A673 (cell line): ENCODE results near the gene SH3RF3. TPM values are rescaled to one million over a fixed set of nuclear protein-coding genes. Genes with fewer than 3 reads are reported as not detected.

Experiments used
- BruUV-seq: library from RNA; stranded (reverse); fragments of 400-500 nt; replicated peaks from 2 replicates; lab custom pipeline; 2021; lab: Mats Ljungman, UMichigan
- CTCF ChIA-PET: fragments of 300-600 bp; sonication (Branson Sonifier 250); formaldehyde crosslinking; loops from one replicate; lab custom pipeline; 2022; ENCODE audit warnings: antibody characterized with exemption; lab: Charles Lee
- POLR2A ChIA-PET: fragments of 300-600 bp; sonication (Branson Sonifier 250); formaldehyde crosslinking; loops from one replicate; lab custom pipeline; 2022; ENCODE audit warnings: antibody characterized with exemption; ENCODE audit not compliant: low non-redundant PET; lab: Charles Lee
- DNase-seq: peaks from one replicate; pipeline ENCODE4 v3.0.0-alpha.2; 2015; ENCODE audit warnings: low spot score
- H3K27ac ChIP-seq: fragments of 200-600 bp; sonication (generic); 2 replicates; pipeline ENCODE4 v1.5.1; 2016; ENCODE audit warnings: mixed run types, low read depth, mild to moderate bottlenecking, mixed read lengths, antibody characterized with exemption, low read length; ENCODE audit not compliant: poor library complexity, severe bottlenecking
- H3K27me3 ChIP-seq: fragments of 200-600 bp; sonication (generic); replicated peaks from 2 replicates; pipeline ENCODE4 v1.6.1; 2017; ENCODE audit warnings: mixed run types, low read depth, mild to moderate bottlenecking, mixed read lengths, antibody characterized with exemption, low read length; ENCODE audit not compliant: insufficient read depth, poor library complexity
- H3K36me3 ChIP-seq: fragments of 200-600 bp; sonication (generic); 2 replicates; pipeline ENCODE4 v1.6.1; 2016; ENCODE audit warnings: mixed run types, mild to moderate bottlenecking, mixed read lengths, antibody characterized with exemption, low read length; ENCODE audit not compliant: insufficient read depth, poor library complexity, severe bottlenecking
- H3K4me1 ChIP-seq: fragments of 200-600 bp; sonication (generic); 2 replicates; pipeline ENCODE4 v1.6.1; 2017; ENCODE audit warnings: mixed run types, mild to moderate bottlenecking, mixed read lengths, antibody characterized with exemption, low read length; ENCODE audit not compliant: insufficient read depth, poor library complexity, severe bottlenecking
- H3K4me3 ChIP-seq: fragments of 200-600 bp; sonication (generic); 2 replicates; pipeline ENCODE4 v1.5.1; 2016; ENCODE audit warnings: low read depth, mixed run types, mild to moderate bottlenecking, mixed read lengths, low read length; ENCODE audit not compliant: poor library complexity, severe bottlenecking
- H3K9me3 ChIP-seq: fragments of 200-600 bp; sonication (generic); 2 replicates; pipeline ENCODE4 v1.6.1; 2016; ENCODE audit warnings: mixed run types, low read depth, mild to moderate bottlenecking, mixed read lengths, antibody characterized with exemption, low read length; ENCODE audit not compliant: poor library complexity, severe bottlenecking
- EZH2 ChIP-seq: fragments of 200-600 bp; sonication (generic); IDR thresholded peaks from 2 replicates; pipeline ENCODE4 v1.6.1; 2017; ENCODE audit warnings: borderline replicate concordance, low read depth, mild to moderate bottlenecking, mixed read lengths, antibody characterized with exemption, low read length; ENCODE audit not compliant: poor library complexity, severe bottlenecking
- intact Hi-C: fragments of 100-400 bp; cut with micrococcal nuclease; formaldehyde crosslinking; loops from one replicate; pipeline ENCODE4 v1.10.0; 2022; ENCODE audit not compliant: unreplicated experiment
- total RNA-seq: library from RNA; stranded (reverse); gene quantifications from 2 replicates; pipeline ENCODE4 v1.2.3, GENCODE V29; 2021
- TF ChIP-seq, protein P1 (sequence below): fragments of 300-800, 200-600 bp; sonication (generic); conservative IDR thresholded peaks from 2 replicates; pipeline ENCODE4 v1.5.1; 2017; ENCODE audit warnings: low read depth, mild to moderate bottlenecking, antibody characterized with exemption, low read length, moderate library complexity, mixed read lengths

The SH3RF3 gene
- total RNA-seq, 1 experiment from 2014 or later: 0.15 TPM

DNA sequence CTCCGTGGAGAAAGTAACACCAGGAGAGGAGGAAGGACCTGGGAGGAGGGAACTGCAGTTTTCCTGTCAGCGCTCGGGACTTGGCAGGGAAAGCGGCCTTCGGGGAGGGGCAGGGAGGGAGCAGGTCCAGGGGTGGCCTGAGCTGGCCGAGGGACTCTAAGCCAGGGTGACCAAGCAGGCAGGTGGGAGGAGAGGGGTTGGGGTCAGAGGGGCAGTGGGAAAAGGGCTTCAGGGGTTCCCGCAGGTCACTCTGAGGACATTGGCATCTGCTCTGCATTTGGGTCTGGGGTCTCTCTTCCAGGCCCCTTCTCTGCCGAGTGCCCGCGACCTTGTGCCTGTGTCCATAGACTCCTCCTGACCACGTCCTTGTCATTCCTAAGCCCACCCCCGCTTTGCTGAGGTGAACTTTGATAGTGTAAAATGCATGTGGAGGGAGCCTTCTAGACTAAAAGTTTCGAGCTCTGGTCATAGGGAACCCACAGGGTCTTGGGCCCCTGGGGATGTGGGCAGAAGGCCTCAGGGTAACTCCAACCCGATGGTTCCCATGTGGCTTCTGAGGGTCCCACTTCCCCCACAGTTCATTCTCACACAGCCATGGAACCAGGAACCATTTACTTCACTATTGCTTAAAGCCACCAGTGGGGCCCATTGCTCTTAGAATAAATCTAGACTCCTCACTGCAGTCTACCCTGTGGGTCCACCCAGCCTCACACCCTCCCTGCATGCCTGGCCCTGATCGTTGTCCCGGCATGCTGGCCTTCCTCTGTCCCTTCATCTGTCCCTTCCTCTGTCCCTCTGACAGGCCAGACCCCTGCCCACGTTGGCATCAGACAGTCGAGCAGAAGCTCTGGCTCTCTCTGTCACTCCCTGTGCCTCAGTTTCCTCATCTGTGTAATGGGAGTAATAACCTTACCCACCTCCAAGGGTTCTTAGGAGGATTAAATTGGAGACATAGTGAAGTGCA lies 255.6 kb downstream of the SH3RF3 start:
- no peaks in the 10 kb centered on the region for H3K36me3 ChIP-seq
- no peak for DNase-seq
- TF ChIP-seq EZH2: no peak
- TF ChIP-seq, protein P1, sequence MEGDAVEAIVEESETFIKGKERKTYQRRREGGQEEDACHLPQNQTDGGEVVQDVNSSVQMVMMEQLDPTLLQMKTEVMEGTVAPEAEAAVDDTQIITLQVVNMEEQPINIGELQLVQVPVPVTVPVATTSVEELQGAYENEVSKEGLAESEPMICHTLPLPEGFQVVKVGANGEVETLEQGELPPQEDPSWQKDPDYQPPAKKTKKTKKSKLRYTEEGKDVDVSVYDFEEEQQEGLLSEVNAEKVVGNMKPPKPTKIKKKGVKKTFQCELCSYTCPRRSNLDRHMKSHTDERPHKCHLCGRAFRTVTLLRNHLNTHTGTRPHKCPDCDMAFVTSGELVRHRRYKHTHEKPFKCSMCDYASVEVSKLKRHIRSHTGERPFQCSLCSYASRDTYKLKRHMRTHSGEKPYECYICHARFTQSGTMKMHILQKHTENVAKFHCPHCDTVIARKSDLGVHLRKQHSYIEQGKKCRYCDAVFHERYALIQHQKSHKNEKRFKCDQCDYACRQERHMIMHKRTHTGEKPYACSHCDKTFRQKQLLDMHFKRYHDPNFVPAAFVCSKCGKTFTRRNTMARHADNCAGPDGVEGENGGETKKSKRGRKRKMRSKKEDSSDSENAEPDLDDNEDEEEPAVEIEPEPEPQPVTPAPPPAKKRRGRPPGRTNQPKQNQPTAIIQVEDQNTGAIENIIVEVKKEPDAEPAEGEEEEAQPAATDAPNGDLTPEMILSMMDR: no peak
- CTCF ChIA-PET: no interaction called here
- no peaks in the 10 kb centered on the region for H3K4me1 ChIP-seq
- intact Hi-C loops: no loop called here
- POLR2A ChIA-PET: no interaction called here
- no peak overlapping the region for H3K4me3 ChIP-seq
- H3K9me3 ChIP-seq: no peaks in the 10 kb centered on the region
- no peak overlapping the region for H3K27ac ChIP-seq
- BruUV-seq: no TSS peak
- no peaks in the 10 kb centered on the region for H3K27me3 ChIP-seq

DNA sequence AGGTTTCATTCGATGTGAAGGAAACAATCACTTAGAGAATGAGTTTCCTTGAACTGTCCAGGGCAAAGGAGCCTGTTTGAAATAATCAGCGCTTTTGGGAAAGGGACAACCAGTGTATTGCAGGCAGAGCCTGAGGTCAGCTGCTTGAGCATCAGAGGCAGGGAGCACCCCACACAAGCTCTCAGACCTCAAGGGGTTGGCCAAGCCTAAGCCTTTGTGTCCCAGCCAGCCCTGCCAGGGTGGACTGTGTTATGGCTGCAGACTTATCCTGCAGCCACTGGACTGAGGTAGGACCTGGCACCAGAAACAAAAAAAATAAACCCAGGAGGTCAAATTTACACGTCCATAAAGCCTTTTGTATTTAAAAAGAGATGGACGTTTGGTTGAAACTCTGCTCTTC lies 256.5 kb downstream of the SH3RF3 start:
- TF ChIP-seq, protein P1: no peak
- TF ChIP-seq EZH2: no peak
- ChIA-PET CTCF (no interaction called here), POLR2A (no interaction called here)
- Histone ChIP-seq H3K9me3 (no peaks in the 10 kb centered on the region), H3K4me3 (no peak overlapping the region), H3K27ac (no peak overlapping the region), H3K27me3 (no peaks in the 10 kb centered on the region), H3K36me3 (no peaks in the 10 kb centered on the region), H3K4me1 (no peaks in the 10 kb centered on the region)
- intact Hi-C loops: no loop called here
- no peak for DNase-seq
- no TSS peak for BruUV-seq

DNA sequence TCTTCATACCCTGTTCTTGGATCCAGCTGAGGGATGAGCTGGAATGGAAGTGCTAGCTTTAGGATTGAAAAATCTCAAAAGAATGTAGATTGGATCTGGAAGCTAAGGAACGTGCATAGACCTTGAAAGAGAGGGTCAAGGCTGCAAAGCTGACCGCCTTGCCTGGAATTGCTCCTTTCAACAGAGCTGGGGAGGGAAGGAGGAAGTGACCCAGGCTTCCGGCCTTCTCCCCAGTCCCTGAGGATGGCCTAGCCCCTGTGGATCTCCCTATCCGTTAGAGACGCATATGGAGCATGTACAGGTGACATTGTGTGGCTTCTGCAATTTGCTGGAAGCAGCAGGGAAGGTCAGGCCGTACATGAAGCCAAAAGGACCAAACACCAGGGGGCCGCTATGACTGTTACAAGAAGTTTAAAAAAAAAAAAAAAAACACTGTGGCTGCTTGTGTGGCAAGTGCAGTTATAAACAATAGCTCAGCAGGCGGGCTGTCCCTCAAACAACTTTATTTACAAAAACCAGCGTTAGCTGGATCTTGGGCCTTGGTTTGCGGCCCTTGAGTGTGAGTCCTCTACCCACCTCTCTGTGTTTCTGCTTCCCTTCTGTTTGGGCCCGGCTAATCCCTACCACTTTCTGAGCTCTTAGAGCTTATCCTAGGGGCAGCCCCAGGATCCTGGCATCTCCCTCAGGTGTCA lies 257.1 kb downstream of the SH3RF3 start:
- no peak for TF ChIP-seq EZH2
- TF ChIP-seq, protein P1: no peak
- H3K4me1 ChIP-seq: no peaks in the 10 kb centered on the region
- no peaks in the 10 kb centered on the region for H3K27me3 ChIP-seq
- no peak overlapping the region for H3K4me3 ChIP-seq
- ChIA-PET POLR2A (no interaction called here), CTCF (interaction anchor here (0.7 kb wide), 1 partner anchor 15 kb away, joined by 3 read pairs; no protein-coding TSS in a partner anchor)
- intact Hi-C loops: no loop called here
- H3K9me3 ChIP-seq: no peaks in the 10 kb centered on the region
- BruUV-seq: no TSS peak
- H3K36me3 ChIP-seq: no peaks in the 10 kb centered on the region
- no peak overlapping the region for H3K27ac ChIP-seq
- DNase-seq: no peak
